ENCODE results near the gene SCNN1A.

SCNN1A gene

GRCh38 chr12:6358881-6359280 is 16.5 kb downstream of the SCNN1A start:
- DNase-seq (ENCODE audit: low spot score), result no peak
- TF ChIP-seq, protein P1, sequence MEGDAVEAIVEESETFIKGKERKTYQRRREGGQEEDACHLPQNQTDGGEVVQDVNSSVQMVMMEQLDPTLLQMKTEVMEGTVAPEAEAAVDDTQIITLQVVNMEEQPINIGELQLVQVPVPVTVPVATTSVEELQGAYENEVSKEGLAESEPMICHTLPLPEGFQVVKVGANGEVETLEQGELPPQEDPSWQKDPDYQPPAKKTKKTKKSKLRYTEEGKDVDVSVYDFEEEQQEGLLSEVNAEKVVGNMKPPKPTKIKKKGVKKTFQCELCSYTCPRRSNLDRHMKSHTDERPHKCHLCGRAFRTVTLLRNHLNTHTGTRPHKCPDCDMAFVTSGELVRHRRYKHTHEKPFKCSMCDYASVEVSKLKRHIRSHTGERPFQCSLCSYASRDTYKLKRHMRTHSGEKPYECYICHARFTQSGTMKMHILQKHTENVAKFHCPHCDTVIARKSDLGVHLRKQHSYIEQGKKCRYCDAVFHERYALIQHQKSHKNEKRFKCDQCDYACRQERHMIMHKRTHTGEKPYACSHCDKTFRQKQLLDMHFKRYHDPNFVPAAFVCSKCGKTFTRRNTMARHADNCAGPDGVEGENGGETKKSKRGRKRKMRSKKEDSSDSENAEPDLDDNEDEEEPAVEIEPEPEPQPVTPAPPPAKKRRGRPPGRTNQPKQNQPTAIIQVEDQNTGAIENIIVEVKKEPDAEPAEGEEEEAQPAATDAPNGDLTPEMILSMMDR (IDR thresholded peaks at IDR 0.05; ENCODE audit: extremely low read depth, insufficient read depth, missing control alignments), result no peak
- in situ Hi-C loops (cut with MboI; ENCODE audit: low pct_unique_long_range_greater_than_20kb, low sequenced_read_pairs, unreplicated experiment), result no loop called here

DNA sequence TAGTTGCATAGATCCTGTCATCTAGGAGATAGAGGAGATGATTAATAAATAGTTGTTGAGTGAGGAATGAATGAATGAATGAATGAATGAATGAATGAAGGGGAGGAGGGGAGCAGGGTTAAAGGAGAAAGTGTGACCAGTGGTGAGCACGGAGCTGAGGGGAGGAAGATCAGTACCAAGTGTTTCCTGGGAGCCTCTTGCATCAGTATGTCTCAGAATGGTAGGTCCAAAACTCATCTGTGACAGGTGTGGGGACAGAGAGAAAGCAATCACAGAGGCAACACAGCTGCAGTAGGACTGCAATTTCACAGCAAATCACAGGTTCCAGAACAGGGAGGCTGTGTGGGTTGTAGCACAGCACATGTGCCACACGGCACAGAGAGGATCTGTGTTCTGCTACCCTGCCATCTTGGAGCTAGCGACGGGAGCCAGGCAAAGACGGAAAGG is 19.0 kb downstream of the SCNN1A start:
- TF ChIP-seq, protein P1 (IDR thresholded peaks at IDR 0.05; ENCODE audit: extremely low read depth, insufficient read depth, missing control alignments), result no peak
- in situ Hi-C loops (cut with MboI; ENCODE audit: low pct_unique_long_range_greater_than_20kb, low sequenced_read_pairs, unreplicated experiment), result no loop called here
- no peak for DNase-seq (ENCODE audit: low spot score)

GRCh38 chr12:6355491-6356373 is 19.6 kb downstream of the SCNN1A start:
- TF ChIP-seq, protein P1 (IDR thresholded peaks at IDR 0.05; ENCODE audit: extremely low read depth, insufficient read depth, missing control alignments), result no peak
- DNase-seq (ENCODE audit: low spot score), result no peak
- in situ Hi-C loops (cut with MboI; ENCODE audit: low pct_unique_long_range_greater_than_20kb, low sequenced_read_pairs, unreplicated experiment), result no loop called here

- TF ChIP-seq, protein P1 (IDR thresholded peaks at IDR 0.05; ENCODE audit: extremely low read depth, insufficient read depth, missing control alignments), result no peak
- in situ Hi-C loops (cut with MboI; ENCODE audit: low pct_unique_long_range_greater_than_20kb, low sequenced_read_pairs, unreplicated experiment), result no loop called here
- DNase-seq (ENCODE audit: low spot score), result no peak
Measured at GRCh38 chr12:6354495-6355393, 20.6 kb downstream of the SCNN1A start.

GRCh38 chr12:6352193-6353173 is 22.9 kb downstream of the SCNN1A start:
- TF ChIP-seq, protein P1 (IDR thresholded peaks at IDR 0.05; ENCODE audit: extremely low read depth, insufficient read depth, missing control alignments), result no peak
- DNase-seq (ENCODE audit: low spot score), result no peak
- in situ Hi-C loops (cut with MboI; ENCODE audit: low pct_unique_long_range_greater_than_20kb, low sequenced_read_pairs, unreplicated experiment), result no loop called here

All from GM13977 (cell line).